NCI-H526 treated with DMSO at 0.1 percent for 48 hours (cell line): Measurements from ENCODE around the gene FKBP2.
A peak's percentile ranks its signal among the peaks of the same experiment; 100 is the strongest.

Experiments used
- DNase-seq: peaks from one replicate; lab custom pipeline; 2025; lab: John Stamatoyannopoulos, UW

FKBP2 gene

GRCh38 chr11:64240435-64241240 is at the start of gene FKBP2:
Gene FKBP2 (plus strand): TSS chr11:64241095. CDS start chr11:64242388, 1,293 bp downstream.
- peak; percentile 93 for DNase-seq

GRCh38 chr11:64192434-64192833 is 48.5 kb upstream of the FKBP2 start:
- no peak for DNase-seq

GRCh38 chr11:64196626-64197025 is 44.3 kb upstream of the FKBP2 start:
- no peak for DNase-seq

GRCh38 chr11:64198511-64198910 is 42.4 kb upstream of the FKBP2 start:
- no peak for DNase-seq

- no peak for DNase-seq
Observed at GRCh38 chr11:64201543-64201942, 39.4 kb upstream of the FKBP2 start.

GRCh38 chr11:64202992-64203391 is 37.9 kb upstream of the FKBP2 start:
- no peak for DNase-seq

GRCh38 chr11:64203421-64204079 is 37.3 kb upstream of the FKBP2 start:
- DNase-seq, result no peak

GRCh38 chr11:64204080-64204440 is 36.8 kb upstream of the FKBP2 start:
- no peak for DNase-seq

- peak; percentile 52 for DNase-seq
Observed at GRCh38 chr11:64204464-64204989, 36.4 kb upstream of the FKBP2 start.

- no peak for DNase-seq
Observed at GRCh38 chr11:64206457-64207255, 34.2 kb upstream of the FKBP2 start, which contains the start of gene FERMT3. Gene FERMT3 (plus strand): TSS chr11:64206721. CDS start chr11:64207365, 644 bp downstream.

- DNase-seq, result no peak
Observed at GRCh38 chr11:64207256-64208085, 33.4 kb upstream of the FKBP2 start.

GRCh38 chr11:64208086-64208795 is 32.7 kb upstream of the FKBP2 start:
- no peak for DNase-seq

GRCh38 chr11:64208796-64209562 is 31.9 kb upstream of the FKBP2 start:
- no peak for DNase-seq

- no peak for DNase-seq
Observed at GRCh38 chr11:64209563-64209843, 31.4 kb upstream of the FKBP2 start.

- DNase-seq, result no peak
Observed at GRCh38 chr11:64210301-64211020, 30.4 kb upstream of the FKBP2 start.

- no peak for DNase-seq
Observed at GRCh38 chr11:64211181-64211872, 29.6 kb upstream of the FKBP2 start.

GRCh38 chr11:64216879-64217278 is 24.0 kb upstream of the FKBP2 start:
- no peak for DNase-seq

GRCh38 chr11:64218628-64219353 is 22.1 kb upstream of the FKBP2 start:
- DNase-seq, result no peak
